Non-pigmented ciliary epithelial cell (primary cell): ENCODE measurements around the gene FAM171A2.

Experiments
- DNase-seq: peaks from one replicate; pipeline ENCODE4 v3.0.0-alpha.2; 2010; ENCODE audit warnings: low read depth

Gene FAM171A2

GRCh38 chr17:44307387-44308186 lies 56.1 kb downstream of the FAM171A2 start:
- no peak for DNase-seq

GRCh38 chr17:44304651-44305050 lies 59.0 kb downstream of the FAM171A2 start:
- no peak for DNase-seq
